ENCODE results near the gene IL1RN.

IL1RN gene

GRCh38 chr2:113162869-113163268 lies 35.5 kb downstream of the IL1RN start:
- H3K9me3 ChIP-seq (replicated peaks; ENCODE audit: low read length): no peaks in the 10 kb centered on the region
- no peak overlapping the region for H3K4me2 ChIP-seq (ENCODE audit: low read length)
- no peak overlapping the region for H3K4me3 ChIP-seq (ENCODE audit: low read length)
- H3K27me3 ChIP-seq (ENCODE audit: control insufficient read depth, insufficient read depth, low read length): no peaks in the 10 kb centered on the region
- H3K9ac ChIP-seq (ENCODE audit: low read depth, low read length): no peak overlapping the region
- peaks cover 16% of the 10 kb centered on the region for H3K4me1 ChIP-seq (ENCODE audit: control insufficient read depth, insufficient read depth, low read length)
- H3K36me3 ChIP-seq (ENCODE audit: insufficient read depth, low read length): no peaks in the 10 kb centered on the region

- Histone ChIP-seq H3K27me3 (ENCODE audit: control insufficient read depth, insufficient read depth, low read length) (no peaks in the 10 kb centered on the region), H3K36me3 (ENCODE audit: insufficient read depth, low read length) (no peaks in the 10 kb centered on the region), H3K9ac (ENCODE audit: low read depth, low read length) (no peak overlapping the region), H3K4me3 (ENCODE audit: low read length) (no peak overlapping the region), H3K4me1 (ENCODE audit: control insufficient read depth, insufficient read depth, low read length) (peaks cover 1% of the 10 kb centered on the region), H3K4me2 (ENCODE audit: low read length) (no peak overlapping the region), H3K9me3 (replicated peaks; ENCODE audit: low read length) (no peaks in the 10 kb centered on the region)
These were observed 37.0 kb downstream of the IL1RN start for GRCh38 chr2:113164215-113164929.

GRCh38 chr2:113164930-113165585 lies 37.7 kb downstream of the IL1RN start:
- Histone ChIP-seq H3K9ac (ENCODE audit: low read depth, low read length) (no peak overlapping the region), H3K4me1 (ENCODE audit: control insufficient read depth, insufficient read depth, low read length) (no peaks in the 10 kb centered on the region), H3K4me2 (ENCODE audit: low read length) (no peak overlapping the region), H3K36me3 (ENCODE audit: insufficient read depth, low read length) (no peaks in the 10 kb centered on the region), H3K4me3 (ENCODE audit: low read length) (no peak overlapping the region), H3K27me3 (ENCODE audit: control insufficient read depth, insufficient read depth, low read length) (no peaks in the 10 kb centered on the region), H3K9me3 (replicated peaks; ENCODE audit: low read length) (no peaks in the 10 kb centered on the region)

- H3K4me2 ChIP-seq (ENCODE audit: low read length): no peak overlapping the region
- H3K9ac ChIP-seq (ENCODE audit: low read depth, low read length): no peak overlapping the region
- no peaks in the 10 kb centered on the region for H3K27me3 ChIP-seq (ENCODE audit: control insufficient read depth, insufficient read depth, low read length)
- no peaks in the 10 kb centered on the region for H3K9me3 ChIP-seq (replicated peaks; ENCODE audit: low read length)
- no peaks in the 10 kb centered on the region for H3K36me3 ChIP-seq (ENCODE audit: insufficient read depth, low read length)
- no peaks in the 10 kb centered on the region for H3K4me1 ChIP-seq (ENCODE audit: control insufficient read depth, insufficient read depth, low read length)
- H3K4me3 ChIP-seq (ENCODE audit: low read length): no peak overlapping the region
These were observed 38.8 kb downstream of the IL1RN start for GRCh38 chr2:113166187-113166645.

- H3K9ac ChIP-seq (ENCODE audit: low read depth, low read length): no peak overlapping the region
- no peaks in the 10 kb centered on the region for H3K36me3 ChIP-seq (ENCODE audit: insufficient read depth, low read length)
- no peaks in the 10 kb centered on the region for H3K27me3 ChIP-seq (ENCODE audit: control insufficient read depth, insufficient read depth, low read length)
- no peaks in the 10 kb centered on the region for H3K4me1 ChIP-seq (ENCODE audit: control insufficient read depth, insufficient read depth, low read length)
- no peaks in the 10 kb centered on the region for H3K9me3 ChIP-seq (replicated peaks; ENCODE audit: low read length)
- no peak overlapping the region for H3K4me3 ChIP-seq (ENCODE audit: low read length)
- H3K4me2 ChIP-seq (ENCODE audit: low read length): no peak overlapping the region
These were observed 39.9 kb downstream of the IL1RN start for GRCh38 chr2:113167115-113167932.

- Histone ChIP-seq H3K36me3 (ENCODE audit: insufficient read depth, low read length) (no peaks in the 10 kb centered on the region), H3K27me3 (ENCODE audit: control insufficient read depth, insufficient read depth, low read length) (no peaks in the 10 kb centered on the region), H3K4me2 (ENCODE audit: low read length) (no peak overlapping the region), H3K4me1 (ENCODE audit: control insufficient read depth, insufficient read depth, low read length) (no peaks in the 10 kb centered on the region), H3K4me3 (ENCODE audit: low read length) (no peak overlapping the region), H3K9ac (ENCODE audit: low read depth, low read length) (no peak overlapping the region), H3K9me3 (replicated peaks; ENCODE audit: low read length) (no peaks in the 10 kb centered on the region)
These were observed 40.6 kb downstream of the IL1RN start for GRCh38 chr2:113167962-113168340.

GRCh38 chr2:113169002-113169530 lies 41.7 kb downstream of the IL1RN start:
- H3K9ac ChIP-seq (ENCODE audit: low read depth, low read length): no peak overlapping the region
- no peaks in the 10 kb centered on the region for H3K36me3 ChIP-seq (ENCODE audit: insufficient read depth, low read length)
- no peaks in the 10 kb centered on the region for H3K27me3 ChIP-seq (ENCODE audit: control insufficient read depth, insufficient read depth, low read length)
- no peak overlapping the region for H3K4me2 ChIP-seq (ENCODE audit: low read length)
- no peak overlapping the region for H3K4me3 ChIP-seq (ENCODE audit: low read length)
- no peaks in the 10 kb centered on the region for H3K4me1 ChIP-seq (ENCODE audit: control insufficient read depth, insufficient read depth, low read length)
- H3K9me3 ChIP-seq (replicated peaks; ENCODE audit: low read length): no peaks in the 10 kb centered on the region

GRCh38 chr2:113169586-113169985 lies 42.2 kb downstream of the IL1RN start:
- Histone ChIP-seq H3K4me2 (ENCODE audit: low read length) (no peak overlapping the region), H3K4me3 (ENCODE audit: low read length) (no peak overlapping the region), H3K9me3 (replicated peaks; ENCODE audit: low read length) (no peaks in the 10 kb centered on the region), H3K27me3 (ENCODE audit: control insufficient read depth, insufficient read depth, low read length) (no peaks in the 10 kb centered on the region), H3K36me3 (ENCODE audit: insufficient read depth, low read length) (no peaks in the 10 kb centered on the region), H3K9ac (ENCODE audit: low read depth, low read length) (no peak overlapping the region), H3K4me1 (ENCODE audit: control insufficient read depth, insufficient read depth, low read length) (no peaks in the 10 kb centered on the region)

GRCh38 chr2:113171334-113172075 lies 44.1 kb downstream of the IL1RN start:
- Histone ChIP-seq H3K9me3 (replicated peaks; ENCODE audit: low read length) (no peaks in the 10 kb centered on the region), H3K4me3 (ENCODE audit: low read length) (no peak overlapping the region), H3K9ac (ENCODE audit: low read depth, low read length) (no peak overlapping the region), H3K36me3 (ENCODE audit: insufficient read depth, low read length) (no peaks in the 10 kb centered on the region), H3K27me3 (ENCODE audit: control insufficient read depth, insufficient read depth, low read length) (no peaks in the 10 kb centered on the region), H3K4me1 (ENCODE audit: control insufficient read depth, insufficient read depth, low read length) (no peaks in the 10 kb centered on the region), H3K4me2 (ENCODE audit: low read length) (no peak overlapping the region)

GRCh38 chr2:113172721-113173541 lies 45.5 kb downstream of the IL1RN start:
- H3K36me3 ChIP-seq (ENCODE audit: insufficient read depth, low read length): no peaks in the 10 kb centered on the region
- no peak overlapping the region for H3K4me2 ChIP-seq (ENCODE audit: low read length)
- no peaks in the 10 kb centered on the region for H3K27me3 ChIP-seq (ENCODE audit: control insufficient read depth, insufficient read depth, low read length)
- no peak overlapping the region for H3K9ac ChIP-seq (ENCODE audit: low read depth, low read length)
- H3K4me1 ChIP-seq (ENCODE audit: control insufficient read depth, insufficient read depth, low read length): no peaks in the 10 kb centered on the region
- H3K4me3 ChIP-seq (ENCODE audit: low read length): no peak overlapping the region
- H3K9me3 ChIP-seq (replicated peaks; ENCODE audit: low read length): no peaks in the 10 kb centered on the region
